Smooth muscle cell (in vitro differentiated cells): Measurements from ENCODE around the gene PHF21B. TPM values are rescaled to one million over a fixed set of nuclear protein-coding genes. Genes with fewer than 3 reads are reported as not detected.

Experiments
- DNase-seq: peaks from one replicate; lab custom pipeline; 2025; ENCODE audit not compliant: unreplicated experiment; lab: John Stamatoyannopoulos, UW
- H2AFZ ChIP-seq: fragments of 200-600 bp; sonication (generic); 2 replicates; pipeline ENCODE4 v1.6.0; 2016; ENCODE audit warnings: antibody characterized with exemption, low read depth, mild to moderate bottlenecking
- H3F3A ChIP-seq: fragments of 200-600 bp; sonication (generic); 2 replicates; pipeline ENCODE4 v1.6.0; 2017; ENCODE audit warnings: antibody characterized with exemption, low read depth
- H3K27ac ChIP-seq: fragments of 200-600 bp; sonication (generic); 2 replicates; pipeline ENCODE4 v1.5.1; 2016; ENCODE audit warnings: low read depth, mild to moderate bottlenecking
- H3K27me3 ChIP-seq: fragments of 200-600 bp; sonication (generic); 2 replicates; pipeline ENCODE4 v1.6.1; 2016; ENCODE audit warnings: low read depth, mild to moderate bottlenecking
- H3K36me3 ChIP-seq: fragments of 200-600 bp; sonication (generic); 2 replicates; pipeline ENCODE4 v1.5.1; 2016; ENCODE audit warnings: low read depth
- H3K4me1 ChIP-seq: fragments of 200-600 bp; sonication (generic); 2 replicates; pipeline ENCODE4 v1.5.1; 2016; ENCODE audit warnings: low read depth
- H3K4me2 ChIP-seq: fragments of 200-600 bp; sonication (generic); 2 replicates; pipeline ENCODE4 v1.6.0; 2016; ENCODE audit warnings: mild to moderate bottlenecking
- H3K4me3 ChIP-seq: fragments of 200-600 bp; sonication (generic); 2 replicates; pipeline ENCODE4 v1.5.1; 2016; ENCODE audit warnings: mild to moderate bottlenecking
- H3K79me2 ChIP-seq: fragments of 200-600 bp; sonication (generic); 2 replicates; pipeline ENCODE4 v1.6.0; 2016; ENCODE audit warnings: low read depth, mild to moderate bottlenecking
- H3K9ac ChIP-seq: fragments of 200-600 bp; sonication (generic); 2 replicates; pipeline ENCODE4 v1.6.0; 2016; ENCODE audit warnings: low read depth
- H3K9me3 ChIP-seq: fragments of 200-600 bp; sonication (generic); replicated peaks from 2 replicates; pipeline ENCODE4 v1.5.1; 2016; ENCODE audit warnings: low read depth
- H4K20me1 ChIP-seq: fragments of 200-600 bp; sonication (generic); 2 replicates; pipeline ENCODE4 v1.6.0; 2016; ENCODE audit warnings: low read depth
- WGBS: methylation state at CpG from one replicate; pipeline ENCODE4 v1.1.7; 2016; ENCODE audit warnings: low lambda C conversion rate; 5-methylcytosine and 5-hydroxymethylcytosine counted together
- polyA plus RNA-seq: library from polyadenylated mRNA; unstranded; fragments of >200 nt; fragmentation: Nextera tagmentation; extraction: Ambion mirVana; gene quantifications from 2 replicates; pipeline ENCODE4 v1.2.1, GENCODE V29; 2016
- total RNA-seq: library from RNA; depleted of rRNA; stranded (reverse); fragments of >200 nt; gene quantifications from 2 replicates; pipeline ENCODE4 v1.2.3, GENCODE V29; 2014
- TF ChIP-seq, protein P1 (sequence below): fragments of 200-600 bp; sonication (generic); IDR thresholded peaks from 2 replicates; pipeline ENCODE4 v1.5.1; 2017; ENCODE audit warnings: borderline replicate concordance, mild to moderate bottlenecking, antibody characterized with exemption; ENCODE audit not compliant: insufficient read depth, poor library complexity, severe bottlenecking

The PHF21B gene
- total and polyA plus RNA-seq, 2 experiments from 2014 or later: 0.13 TPM

GRCh38 chr22:44845796-44846720 lies 163.7 kb downstream of the PHF21B start:
- Histone ChIP-seq H3K4me3 (no peak overlapping the region), H2AFZ (no peak overlapping the region), H3K27me3 (no peaks in the 10 kb centered on the region), H3K4me1 (no peaks in the 10 kb centered on the region), H3K9me3 (peaks cover 7% of the 10 kb centered on the region), H3K9ac (no peak overlapping the region), H3F3A (no peaks in the 10 kb centered on the region), H3K4me2 (no peak overlapping the region), H4K20me1 (no peaks in the 10 kb centered on the region), H3K27ac (no peak overlapping the region), H3K79me2 (no peaks in the 10 kb centered on the region), H3K36me3 (no peaks in the 10 kb centered on the region)
- WGBS: 91% methylated on average over 25 of the region's 25 CpGs
- TF ChIP-seq, protein P1, sequence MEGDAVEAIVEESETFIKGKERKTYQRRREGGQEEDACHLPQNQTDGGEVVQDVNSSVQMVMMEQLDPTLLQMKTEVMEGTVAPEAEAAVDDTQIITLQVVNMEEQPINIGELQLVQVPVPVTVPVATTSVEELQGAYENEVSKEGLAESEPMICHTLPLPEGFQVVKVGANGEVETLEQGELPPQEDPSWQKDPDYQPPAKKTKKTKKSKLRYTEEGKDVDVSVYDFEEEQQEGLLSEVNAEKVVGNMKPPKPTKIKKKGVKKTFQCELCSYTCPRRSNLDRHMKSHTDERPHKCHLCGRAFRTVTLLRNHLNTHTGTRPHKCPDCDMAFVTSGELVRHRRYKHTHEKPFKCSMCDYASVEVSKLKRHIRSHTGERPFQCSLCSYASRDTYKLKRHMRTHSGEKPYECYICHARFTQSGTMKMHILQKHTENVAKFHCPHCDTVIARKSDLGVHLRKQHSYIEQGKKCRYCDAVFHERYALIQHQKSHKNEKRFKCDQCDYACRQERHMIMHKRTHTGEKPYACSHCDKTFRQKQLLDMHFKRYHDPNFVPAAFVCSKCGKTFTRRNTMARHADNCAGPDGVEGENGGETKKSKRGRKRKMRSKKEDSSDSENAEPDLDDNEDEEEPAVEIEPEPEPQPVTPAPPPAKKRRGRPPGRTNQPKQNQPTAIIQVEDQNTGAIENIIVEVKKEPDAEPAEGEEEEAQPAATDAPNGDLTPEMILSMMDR: no peak
- DNase-seq: no peak

GRCh38 chr22:44845191-44845590 lies 164.6 kb downstream of the PHF21B start:
- H3K36me3 ChIP-seq: no peaks in the 10 kb centered on the region
- H2AFZ ChIP-seq: no peak overlapping the region
- no peak for DNase-seq
- H3K4me2 ChIP-seq: no peak overlapping the region
- H3K79me2 ChIP-seq: no peaks in the 10 kb centered on the region
- H3F3A ChIP-seq: no peaks in the 10 kb centered on the region
- H3K9me3 ChIP-seq: peaks cover 7% of the 10 kb centered on the region
- no peaks in the 10 kb centered on the region for H3K4me1 ChIP-seq
- no peak overlapping the region for H3K4me3 ChIP-seq
- TF ChIP-seq, protein P1: no peak
- H3K27ac ChIP-seq: no peak overlapping the region
- H3K27me3 ChIP-seq: no peaks in the 10 kb centered on the region
- H4K20me1 ChIP-seq: no peaks in the 10 kb centered on the region
- no peak overlapping the region for H3K9ac ChIP-seq
- WGBS: 96% methylated on average over 8 of the region's 8 CpGs

DNA sequence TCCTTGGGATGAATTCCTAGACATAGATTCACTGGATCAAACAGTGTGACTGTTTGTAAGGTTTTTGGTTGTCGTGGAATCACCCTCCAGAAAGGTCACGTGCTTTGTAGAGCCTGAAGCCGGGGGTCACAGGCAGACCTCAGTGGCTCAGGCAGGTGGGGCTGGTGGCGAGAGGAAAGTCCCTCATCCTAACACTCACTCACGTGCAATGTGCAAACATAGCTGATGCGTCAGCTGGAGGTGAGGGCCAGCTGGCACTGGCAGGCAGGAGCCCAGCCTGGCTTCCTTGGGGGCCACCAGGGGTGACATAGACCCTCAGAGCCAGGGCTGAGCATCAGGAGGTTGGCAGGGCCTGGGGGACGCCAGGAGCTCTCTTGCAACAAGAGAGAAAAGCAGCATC lies 167.4 kb downstream of the PHF21B start:
- Histone ChIP-seq H3K27ac (no peak overlapping the region), H3K79me2 (no peaks in the 10 kb centered on the region), H3K9me3 (peaks cover 7% of the 10 kb centered on the region), H3K36me3 (no peaks in the 10 kb centered on the region), H3K4me1 (no peaks in the 10 kb centered on the region), H3K4me2 (no peak overlapping the region), H3K27me3 (no peaks in the 10 kb centered on the region), H2AFZ (no peak overlapping the region), H3K4me3 (no peak overlapping the region), H3F3A (no peaks in the 10 kb centered on the region), H4K20me1 (no peaks in the 10 kb centered on the region), H3K9ac (no peak overlapping the region)
- TF ChIP-seq, protein P1: no peak
- 92% methylated on average over 7 of the region's 7 CpGs for WGBS
- DNase-seq: no peak
